ENCODE data around the gene KCNJ9. TPM values are rescaled to one million over a fixed set of nuclear protein-coding genes. Genes with fewer than 3 reads are reported as not detected.

Gene KCNJ9
- total RNA-seq, 1 experiment from 2014 or later, result 0.05 TPM

DNA sequence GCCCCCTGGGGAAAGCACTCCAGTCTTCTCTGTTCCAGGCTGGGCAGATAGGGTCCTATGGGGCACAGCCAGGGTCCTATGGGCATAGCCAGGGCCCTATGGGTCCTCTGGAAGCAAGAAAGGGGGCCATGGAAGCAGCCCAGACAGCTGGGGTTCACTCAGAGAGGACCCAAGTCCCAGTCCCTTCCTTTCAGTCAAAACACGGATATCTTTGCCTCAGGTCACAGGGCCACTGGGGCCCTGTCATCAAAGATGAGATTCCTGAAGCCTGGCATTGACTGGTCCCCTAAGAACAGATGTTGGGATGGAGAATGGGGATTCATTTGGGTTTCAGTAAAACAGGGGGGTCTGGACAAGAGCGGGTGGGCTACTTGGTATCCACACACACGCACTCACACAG, 8.5 kb downstream of the KCNJ9 start:
- Histone ChIP-seq H3K27ac (ENCODE audit: low read depth, low read length) (no peak overlapping the region), H3K27me3 (ENCODE audit: insufficient read depth, low read length) (no peaks in the 10 kb centered on the region), H3K4me3 (replicated peaks in 1 of 2; ENCODE audit: low read depth in 1 of 2, low read length in 2 of 2) (no peak overlapping the region), H2AFZ (ENCODE audit: low read depth, low read length, poor library complexity, severe bottlenecking) (no peak overlapping the region), H3K4me1 (ENCODE audit: control insufficient read depth in 1 of 2, insufficient read depth in 2 of 2, low read length in 2 of 2) (no peaks in the 10 kb centered on the region), H3K4me2 (ENCODE audit: low read length) (no peak overlapping the region), H4K20me1 (ENCODE audit: insufficient read depth) (no peaks in the 10 kb centered on the region), H3K9me2 (ENCODE audit: insufficient read depth) (no peaks in the 10 kb centered on the region), H3K9me3 (ENCODE audit: control insufficient read depth in 1 of 2, insufficient read depth in 1 of 2, low read depth in 1 of 2, low read length in 2 of 2) (no peaks in the 10 kb centered on the region), H3K36me3 (ENCODE audit: control insufficient read depth in 1 of 2, insufficient read depth in 2 of 2, low read length in 2 of 2) (no peaks in the 10 kb centered on the region; a peak in 2 of 4 replicates), H3K9ac (ENCODE audit: low read length) (no peak overlapping the region), H3K79me2 (ENCODE audit: insufficient read depth, low read length) (no peaks in the 10 kb centered on the region)
- intact Hi-C loops (cut with micrococcal nuclease), result no loop called here
- no peak for DNase-seq (ENCODE audit: low read depth, low spot score)
- no peak for TF ChIP-seq SIN3A (IDR thresholded peaks at IDR 0.05; ENCODE audit: low read depth)
- TF ChIP-seq JUND (IDR thresholded peaks at IDR 0.05), result no peak
- no peak for TF ChIP-seq TCF7L2 (IDR thresholded peaks at IDR 0.05; ENCODE audit: borderline replicate concordance, extremely low read depth, insufficient read depth, insufficient read length)
- TF ChIP-seq FOSL1 (IDR thresholded peaks at IDR 0.05; ENCODE audit: low read depth), result no peak
- TF ChIP-seq, protein P1, sequence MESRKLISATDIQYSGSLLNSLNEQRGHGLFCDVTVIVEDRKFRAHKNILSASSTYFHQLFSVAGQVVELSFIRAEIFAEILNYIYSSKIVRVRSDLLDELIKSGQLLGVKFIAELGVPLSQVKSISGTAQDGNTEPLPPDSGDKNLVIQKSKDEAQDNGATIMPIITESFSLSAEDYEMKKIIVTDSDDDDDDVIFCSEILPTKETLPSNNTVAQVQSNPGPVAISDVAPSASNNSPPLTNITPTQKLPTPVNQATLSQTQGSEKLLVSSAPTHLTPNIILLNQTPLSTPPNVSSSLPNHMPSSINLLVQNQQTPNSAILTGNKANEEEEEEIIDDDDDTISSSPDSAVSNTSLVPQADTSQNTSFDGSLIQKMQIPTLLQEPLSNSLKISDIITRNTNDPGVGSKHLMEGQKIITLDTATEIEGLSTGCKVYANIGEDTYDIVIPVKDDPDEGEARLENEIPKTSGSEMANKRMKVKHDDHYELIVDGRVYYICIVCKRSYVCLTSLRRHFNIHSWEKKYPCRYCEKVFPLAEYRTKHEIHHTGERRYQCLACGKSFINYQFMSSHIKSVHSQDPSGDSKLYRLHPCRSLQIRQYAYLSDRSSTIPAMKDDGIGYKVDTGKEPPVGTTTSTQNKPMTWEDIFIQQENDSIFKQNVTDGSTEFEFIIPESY (IDR thresholded peaks at IDR 0.05; ENCODE audit: extremely low read depth, insufficient replicate concordance, low read length), result no peak
- TF ChIP-seq SP1 (IDR thresholded peaks at IDR 0.05; ENCODE audit: low read depth), result no peak
- no peak for TF ChIP-seq EZH2phosphoT487 (IDR thresholded peaks at IDR 0.05; ENCODE audit: borderline replicate concordance)
- no peak for TF ChIP-seq ZNF274 (IDR thresholded peaks at IDR 0.05; ENCODE audit: low read depth, low read length)
- TF ChIP-seq POLR2AphosphoS5 (IDR thresholded peaks at IDR 0.05; ENCODE audit: low read depth, low read length), result no peak
- TF ChIP-seq SRF (IDR thresholded peaks at IDR 0.05; ENCODE audit: low read depth), result no peak
- TF ChIP-seq EGR1 (IDR thresholded peaks at IDR 0.05; ENCODE audit: low read depth), result no peak
- no peak for TF ChIP-seq YY1 (IDR thresholded peaks at IDR 0.05; ENCODE audit: extremely low read depth, insufficient replicate concordance, low read depth, low read length)
- TF ChIP-seq, protein P2, sequence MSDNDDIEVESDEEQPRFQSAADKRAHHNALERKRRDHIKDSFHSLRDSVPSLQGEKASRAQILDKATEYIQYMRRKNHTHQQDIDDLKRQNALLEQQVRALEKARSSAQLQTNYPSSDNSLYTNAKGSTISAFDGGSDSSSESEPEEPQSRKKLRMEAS (IDR thresholded peaks at IDR 0.05), result no peak
- no peak for TF ChIP-seq CBX3 (IDR thresholded peaks at IDR 0.05; ENCODE audit: low read depth)
- TF ChIP-seq, protein P3, sequence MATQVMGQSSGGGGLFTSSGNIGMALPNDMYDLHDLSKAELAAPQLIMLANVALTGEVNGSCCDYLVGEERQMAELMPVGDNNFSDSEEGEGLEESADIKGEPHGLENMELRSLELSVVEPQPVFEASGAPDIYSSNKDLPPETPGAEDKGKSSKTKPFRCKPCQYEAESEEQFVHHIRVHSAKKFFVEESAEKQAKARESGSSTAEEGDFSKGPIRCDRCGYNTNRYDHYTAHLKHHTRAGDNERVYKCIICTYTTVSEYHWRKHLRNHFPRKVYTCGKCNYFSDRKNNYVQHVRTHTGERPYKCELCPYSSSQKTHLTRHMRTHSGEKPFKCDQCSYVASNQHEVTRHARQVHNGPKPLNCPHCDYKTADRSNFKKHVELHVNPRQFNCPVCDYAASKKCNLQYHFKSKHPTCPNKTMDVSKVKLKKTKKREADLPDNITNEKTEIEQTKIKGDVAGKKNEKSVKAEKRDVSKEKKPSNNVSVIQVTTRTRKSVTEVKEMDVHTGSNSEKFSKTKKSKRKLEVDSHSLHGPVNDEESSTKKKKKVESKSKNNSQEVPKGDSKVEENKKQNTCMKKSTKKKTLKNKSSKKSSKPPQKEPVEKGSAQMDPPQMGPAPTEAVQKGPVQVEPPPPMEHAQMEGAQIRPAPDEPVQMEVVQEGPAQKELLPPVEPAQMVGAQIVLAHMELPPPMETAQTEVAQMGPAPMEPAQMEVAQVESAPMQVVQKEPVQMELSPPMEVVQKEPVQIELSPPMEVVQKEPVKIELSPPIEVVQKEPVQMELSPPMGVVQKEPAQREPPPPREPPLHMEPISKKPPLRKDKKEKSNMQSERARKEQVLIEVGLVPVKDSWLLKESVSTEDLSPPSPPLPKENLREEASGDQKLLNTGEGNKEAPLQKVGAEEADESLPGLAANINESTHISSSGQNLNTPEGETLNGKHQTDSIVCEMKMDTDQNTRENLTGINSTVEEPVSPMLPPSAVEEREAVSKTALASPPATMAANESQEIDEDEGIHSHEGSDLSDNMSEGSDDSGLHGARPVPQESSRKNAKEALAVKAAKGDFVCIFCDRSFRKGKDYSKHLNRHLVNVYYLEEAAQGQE (IDR thresholded peaks at IDR 0.05; ENCODE audit: low read depth), result no peak
- ATAC-seq, result no peak
- CTCF ChIA-PET, result interaction anchor here (1.1 to 3.3 kb wide), 2 partner anchors 11 to 32 kb away, joined by 3 to 13 read pairs; no protein-coding TSS in a partner anchor
- POLR2A ChIA-PET, result no interaction called here
- BruUV-seq (replicated peaks), result no TSS peak
- RAD21 ChIA-PET (ENCODE audit: low non-redundant PET in 1 of 2, low total read pairs in 2 of 2, uncharacterized antibody in 2 of 2, unreplicated experiment in 2 of 2), result no interaction called here
